ENCODE results near the gene UBE3B. TPM values are rescaled to one million over a fixed set of nuclear protein-coding genes. Genes with fewer than 3 reads are reported as not detected.

UBE3B gene
- total RNA-seq, 1 donor from 2014 or later, result 39.1 TPM

GRCh38 chr12:109550281-109550680, 72.8 kb downstream of the UBE3B start:
- H3K36me3 ChIP-seq, result no peaks in the 10 kb centered on the region
- no peak overlapping the region for H3K4me3 ChIP-seq
- H3K27ac ChIP-seq, result no peak overlapping the region
- no peaks in the 10 kb centered on the region for H3K4me1 ChIP-seq
- TF ChIP-seq, protein P1, sequence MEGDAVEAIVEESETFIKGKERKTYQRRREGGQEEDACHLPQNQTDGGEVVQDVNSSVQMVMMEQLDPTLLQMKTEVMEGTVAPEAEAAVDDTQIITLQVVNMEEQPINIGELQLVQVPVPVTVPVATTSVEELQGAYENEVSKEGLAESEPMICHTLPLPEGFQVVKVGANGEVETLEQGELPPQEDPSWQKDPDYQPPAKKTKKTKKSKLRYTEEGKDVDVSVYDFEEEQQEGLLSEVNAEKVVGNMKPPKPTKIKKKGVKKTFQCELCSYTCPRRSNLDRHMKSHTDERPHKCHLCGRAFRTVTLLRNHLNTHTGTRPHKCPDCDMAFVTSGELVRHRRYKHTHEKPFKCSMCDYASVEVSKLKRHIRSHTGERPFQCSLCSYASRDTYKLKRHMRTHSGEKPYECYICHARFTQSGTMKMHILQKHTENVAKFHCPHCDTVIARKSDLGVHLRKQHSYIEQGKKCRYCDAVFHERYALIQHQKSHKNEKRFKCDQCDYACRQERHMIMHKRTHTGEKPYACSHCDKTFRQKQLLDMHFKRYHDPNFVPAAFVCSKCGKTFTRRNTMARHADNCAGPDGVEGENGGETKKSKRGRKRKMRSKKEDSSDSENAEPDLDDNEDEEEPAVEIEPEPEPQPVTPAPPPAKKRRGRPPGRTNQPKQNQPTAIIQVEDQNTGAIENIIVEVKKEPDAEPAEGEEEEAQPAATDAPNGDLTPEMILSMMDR (IDR thresholded peaks at IDR 0.05), result no peak
- H3K27me3 ChIP-seq, result peaks cover 29% of the 10 kb centered on the region
- intact Hi-C loops (cut with DNase I), result no loop called here
- H3K9me3 ChIP-seq, result no peaks in the 10 kb centered on the region
- ATAC-seq, result no peak
- no peak for DNase-seq

DNA sequence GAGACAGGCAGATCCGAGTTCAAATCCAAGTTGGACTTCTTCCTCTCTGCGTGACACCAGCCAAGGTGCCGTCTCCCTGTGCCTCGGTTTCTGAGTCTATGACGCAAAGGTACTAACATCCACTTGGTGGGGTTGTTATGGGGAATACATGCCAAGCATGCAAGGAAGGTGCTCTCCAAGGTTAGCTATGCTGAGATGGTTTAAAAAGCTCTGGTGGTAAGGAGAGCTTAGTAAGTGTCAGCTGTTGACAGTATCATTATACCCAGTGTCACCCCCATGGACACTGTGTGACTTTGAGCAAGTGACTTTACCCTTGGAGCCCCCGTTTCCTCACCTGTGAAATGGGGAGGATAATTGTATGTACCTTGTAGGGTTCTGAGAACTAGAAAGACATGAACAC, 73.7 kb downstream of the UBE3B start:
- TF ChIP-seq, protein P1 (IDR thresholded peaks at IDR 0.05), result no peak

GRCh38 chr12:109552971-109553370, 75.5 kb downstream of the UBE3B start:
- H3K27ac ChIP-seq, result no peak overlapping the region
- H3K9me3 ChIP-seq, result no peaks in the 10 kb centered on the region
- H3K36me3 ChIP-seq, result no peaks in the 10 kb centered on the region
- TF ChIP-seq, protein P1 (IDR thresholded peaks at IDR 0.05), result no peak
- no peak for DNase-seq
- H3K4me1 ChIP-seq, result no peaks in the 10 kb centered on the region
- no peak for ATAC-seq
- peaks cover 17% of the 10 kb centered on the region for H3K27me3 ChIP-seq
- no peak overlapping the region for H3K4me3 ChIP-seq
- intact Hi-C loops (cut with DNase I), result no loop called here

More for the DNA sequence above, 73.7 kb downstream of the UBE3B start:
- no peak for ATAC-seq
- H3K27ac ChIP-seq, result no peak overlapping the region
- no peaks in the 10 kb centered on the region for H3K4me1 ChIP-seq
- no peak overlapping the region for H3K4me3 ChIP-seq
- no peaks in the 10 kb centered on the region for H3K9me3 ChIP-seq
- H3K27me3 ChIP-seq, result peaks cover 29% of the 10 kb centered on the region
- intact Hi-C loops (cut with DNase I), result no loop called here
- H3K36me3 ChIP-seq, result no peaks in the 10 kb centered on the region
- no peak for DNase-seq

- DNase-seq, result no peak
- Histone ChIP-seq H3K27ac (no peak overlapping the region), H3K9me3 (no peaks in the 10 kb centered on the region), H3K4me3 (no peak overlapping the region), H3K27me3 (peaks cover 13% of the 10 kb centered on the region), H3K36me3 (no peaks in the 10 kb centered on the region), H3K4me1 (no peaks in the 10 kb centered on the region)
- intact Hi-C loops (cut with DNase I), result no loop called here
- TF ChIP-seq, protein P1 (IDR thresholded peaks at IDR 0.05), result no peak
- ATAC-seq, result no peak
These were observed 76.0 kb downstream of the UBE3B start for GRCh38 chr12:109553483-109553882.

DNA sequence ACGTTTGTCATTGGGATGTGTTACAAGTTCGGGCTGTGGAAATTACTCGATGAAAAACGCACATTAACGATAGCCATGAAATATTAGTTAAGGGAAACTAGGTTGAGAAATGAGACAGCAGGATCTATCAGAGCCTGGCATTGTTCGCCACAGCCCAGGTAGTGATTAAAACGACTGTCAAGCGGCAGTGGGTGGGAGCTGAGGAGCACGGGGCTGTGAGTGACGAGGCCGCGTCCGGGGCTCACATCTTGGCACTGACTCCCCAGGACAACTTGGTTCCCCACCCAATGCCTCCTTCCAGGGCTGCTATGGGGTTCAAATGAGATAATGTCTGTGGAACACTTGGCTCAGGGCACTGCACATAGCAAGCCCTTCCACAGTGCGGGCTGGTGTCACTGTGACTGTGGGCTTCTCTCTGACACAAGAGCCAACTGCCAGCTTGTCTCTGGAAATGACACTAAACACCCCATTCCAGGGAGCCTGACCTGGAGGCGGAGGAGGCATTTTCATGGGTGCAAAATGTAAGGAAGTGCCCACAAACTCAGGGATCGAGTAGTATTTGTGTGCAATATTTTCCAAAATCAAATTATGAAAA, 76.6 kb downstream of the UBE3B start:
- Histone ChIP-seq H3K27ac (no peak overlapping the region), H3K27me3 (peaks cover 12% of the 10 kb centered on the region), H3K9me3 (no peaks in the 10 kb centered on the region), H3K4me1 (no peaks in the 10 kb centered on the region), H3K4me3 (no peak overlapping the region), H3K36me3 (no peaks in the 10 kb centered on the region)
- TF ChIP-seq, protein P1 (IDR thresholded peaks at IDR 0.05), result no peak
- intact Hi-C loops (cut with DNase I), result no loop called here
- ATAC-seq (no peak), DNase-seq (no peak)

DNA sequence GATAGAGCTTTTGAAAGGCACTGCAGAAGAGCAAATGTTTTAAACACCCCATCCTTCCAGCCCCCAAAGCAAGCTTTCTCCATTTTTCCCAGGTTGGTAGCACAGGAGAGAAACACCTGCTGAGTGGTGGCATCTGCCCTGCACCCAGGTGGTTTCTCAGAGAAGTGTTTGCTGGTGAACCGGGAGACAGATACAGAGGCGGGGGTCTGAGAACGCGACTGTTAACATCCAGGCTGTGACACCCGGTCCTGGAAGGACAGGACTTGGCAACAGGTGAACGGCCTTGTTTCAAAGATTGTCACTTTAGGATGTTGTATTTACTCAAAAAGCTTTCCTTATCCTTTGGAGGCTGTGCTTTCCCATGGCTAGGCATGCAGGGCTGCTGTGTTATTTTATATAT, 77.3 kb downstream of the UBE3B start:
- no peaks in the 10 kb centered on the region for H3K9me3 ChIP-seq
- intact Hi-C loops (cut with DNase I), result no loop called here

More for the DNA sequence above, 77.3 kb downstream of the UBE3B start:
- H3K36me3 ChIP-seq, result no peaks in the 10 kb centered on the region
- TF ChIP-seq, protein P1 (IDR thresholded peaks at IDR 0.05), result no peak
- H3K27ac ChIP-seq, result no peak overlapping the region
- ATAC-seq (no peak), DNase-seq (no peak)
- H3K27me3 ChIP-seq, result peaks cover 9% of the 10 kb centered on the region
- H3K4me3 ChIP-seq, result no peak overlapping the region
- H3K4me1 ChIP-seq, result no peaks in the 10 kb centered on the region

Measured in upper lobe of right lung (tissue), 1 donor.